GOT3 (cell line): Measurements from ENCODE around the gene TRIM34.
"Not testable (repeated sequence)": the region's sequence is repeated elsewhere in the genome, so short reads cannot be mapped to it uniquely, and the experiment has no call there.

Experiments
- DNase-seq: peaks from one replicate; lab custom pipeline; 2025; ENCODE audit warnings: mixed read lengths; lab: John Stamatoyannopoulos, UW

TRIM34 gene

GRCh38 chr11:5620651-5621521, 3.9 kb upstream of the TRIM34 start:
- no peak for DNase-seq

- no peak for DNase-seq
These were observed 3.2 kb upstream of the TRIM34 start for GRCh38 chr11:5621580-5621979.

GRCh38 chr11:5622802-5623201, 2.0 kb upstream of the TRIM34 start:
- no peak for DNase-seq

- DNase-seq = no peak
These were observed 480 bp downstream of the TRIM34 start for GRCh38 chr11:5625281-5625680.

GRCh38 chr11:5626196-5626595, 1.4 kb downstream of the TRIM34 start:
- no peak for DNase-seq

GRCh38 chr11:5631417-5631816, 6.6 kb downstream of the TRIM34 start:
- no peak for DNase-seq

GRCh38 chr11:5631969-5632635, 7.3 kb downstream of the TRIM34 start:
- no peak for DNase-seq

- DNase-seq = no peak
These were observed 15.2 kb downstream of the TRIM34 start for GRCh38 chr11:5639953-5640352.

GRCh38 chr11:5643585-5643984, 18.8 kb downstream of the TRIM34 start:
- no peak for DNase-seq

- no peak for DNase-seq
These were observed 21.3 kb downstream of the TRIM34 start for GRCh38 chr11:5646139-5646538.

- DNase-seq = no peak
These were observed 30.7 kb downstream of the TRIM34 start for GRCh38 chr11:5655474-5655873.

- not testable (repeated sequence) for DNase-seq
These were observed 32.2 kb downstream of the TRIM34 start for GRCh38 chr11:5656956-5657355.

GRCh38 chr11:5658318-5658717, 33.5 kb downstream of the TRIM34 start:
- no peak for DNase-seq

- DNase-seq = no peak
These were observed 38.7 kb downstream of the TRIM34 start for GRCh38 chr11:5663511-5663910.

- no peak for DNase-seq
These were observed 40.3 kb downstream of the TRIM34 start for GRCh38 chr11:5665051-5665570.

GRCh38 chr11:5665746-5666401, 41.1 kb downstream of the TRIM34 start:
- DNase-seq = no peak

- DNase-seq = no peak
These were observed 41.6 kb downstream of the TRIM34 start for GRCh38 chr11:5666402-5666793.

GRCh38 chr11:5671831-5672230, 47.0 kb downstream of the TRIM34 start:
- no peak for DNase-seq

- DNase-seq = no peak
These were observed 49.6 kb downstream of the TRIM34 start for GRCh38 chr11:5674391-5674790.

- no peak for DNase-seq
These were observed 55.0 kb downstream of the TRIM34 start for GRCh38 chr11:5679811-5680210.

GRCh38 chr11:5682890-5683441, 58.2 kb downstream of the TRIM34 start:
- not testable (repeated sequence) for DNase-seq

GRCh38 chr11:5683620-5684019, 58.8 kb downstream of the TRIM34 start:
- not testable (repeated sequence) for DNase-seq
